HFFc6 (cell line): ENCODE data around the gene KIAA2012. TPM values are rescaled to one million over a fixed set of nuclear protein-coding genes. Genes with fewer than 3 reads are reported as not detected.
A peak's percentile ranks its signal among the peaks of the same experiment; 100 is the strongest.
"Not testable (repeated sequence)": the region's sequence is repeated elsewhere in the genome, so short reads cannot be mapped to it uniquely, and the experiment has no call there.

ENCODE experiments used
- DNase-seq: peaks from one replicate; pipeline ENCODE4 v3.0.0-alpha.2; 2018
- H3K27ac Mint-ChIP-seq: 2 replicates; pipeline ENCODE4 v1.8.0; 2020; ENCODE audit warnings: mild to moderate bottlenecking, mixed read lengths
- H3K27me3 Mint-ChIP-seq: 2 replicates; pipeline ENCODE4 v1.8.0; 2021; ENCODE audit warnings: mild to moderate bottlenecking, moderate library complexity, mixed read lengths; ENCODE audit not compliant: insufficient read depth
- H3K36me3 Mint-ChIP-seq: 2 replicates; pipeline ENCODE4 v1.8.0; 2021; ENCODE audit warnings: low read depth, mixed read lengths
- H3K4me1 Mint-ChIP-seq: 2 replicates; pipeline ENCODE4 v1.8.0; 2020; ENCODE audit warnings: low read depth, mixed read lengths
- H3K4me3 Mint-ChIP-seq: 2 replicates; pipeline ENCODE4 v1.8.0; 2020; ENCODE audit warnings: mild to moderate bottlenecking, moderate library complexity, mixed read lengths
- H3K9me3 Mint-ChIP-seq: 2 replicates; pipeline ENCODE4 v1.8.0; 2020; ENCODE audit warnings: mild to moderate bottlenecking, mixed read lengths
- CTCF ChIP-seq: fragments of 200-600 bp; sonication (generic); IDR thresholded peaks from 2 replicates; pipeline ENCODE4 v1.5.0; 2021; ENCODE audit warnings: antibody characterized with exemption, mild to moderate bottlenecking
- total RNA-seq, 6 experiments: library from RNA; stranded (reverse); fragmentation: NEBNext Ultra II Directional; extraction: Animal tissue kit (Norgen Biotek cat#: 25700); gene quantifications; 2 replicates in 1 of 6; 3 replicates in 5 of 6; pipeline ENCODE4 v1.2.3, GENCODE V29; 2021

Gene KIAA2012
- total RNA-seq, 6 experiments from 2014 or later = 0.09 to 0.40 (median 0.26) TPM

- Mint-ChIP-seq H3K4me3 (no peak overlapping the region), H3K9me3 (no peaks in the 10 kb centered on the region), H3K4me1 (no peaks in the 10 kb centered on the region), H3K36me3 (peaks cover 5% of the 10 kb centered on the region; the same call in 1 of the 2 replicates), H3K27me3 (no peaks in the 10 kb centered on the region), H3K27ac (no peak overlapping the region)
- DNase-seq = no peak
- no peak for TF ChIP-seq CTCF
Measured at GRCh38 chr2:202215179-202215578, 142.1 kb downstream of the KIAA2012 start.

DNA sequence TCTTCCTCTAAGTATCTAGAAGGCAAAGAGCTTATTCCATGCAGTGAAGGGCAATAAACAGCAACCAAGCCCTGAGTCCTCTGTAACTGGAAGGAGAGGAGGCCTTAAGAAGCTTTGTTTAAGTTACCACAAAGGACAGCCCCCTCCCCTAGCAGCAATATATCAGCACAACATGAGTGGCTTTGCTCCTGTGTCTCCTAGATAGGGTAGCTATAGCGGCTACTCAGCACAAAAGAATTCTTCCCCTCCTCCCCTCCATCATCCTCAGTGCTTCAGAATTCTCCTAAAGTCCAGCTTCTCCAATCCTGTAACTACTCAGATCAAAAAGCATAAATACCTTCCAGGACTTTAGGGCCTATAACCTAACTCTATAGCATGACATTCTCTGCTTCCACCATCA lies 148.8 kb downstream of the KIAA2012 start:
- H3K36me3 Mint-ChIP-seq = peaks cover 29% of the 10 kb centered on the region
- TF ChIP-seq CTCF = no peak
- no peak for DNase-seq
- H3K4me3 Mint-ChIP-seq = peak overlapping the region; percentile 0; the same call in 1 of the 2 replicates
- H3K9me3 Mint-ChIP-seq = no peaks in the 10 kb centered on the region
- peak overlapping the region; percentile 36 for H3K27ac Mint-ChIP-seq
- H3K27me3 Mint-ChIP-seq = no peaks in the 10 kb centered on the region
- H3K4me1 Mint-ChIP-seq = peaks cover 11% of the 10 kb centered on the region

GRCh38 chr2:202237787-202238233 lies 164.8 kb downstream of the KIAA2012 start:
- Mint-ChIP-seq H3K27ac (peak overlapping the region; percentile 91), H3K4me3 (peak overlapping the region; percentile 97), H3K9me3 (no peaks in the 10 kb centered on the region), H3K27me3 (no peaks in the 10 kb centered on the region), H3K4me1 (peaks cover 32% of the 10 kb centered on the region), H3K36me3 (no peaks in the 10 kb centered on the region)
- peak; percentile 55 for DNase-seq
- TF ChIP-seq CTCF = no peak

DNA sequence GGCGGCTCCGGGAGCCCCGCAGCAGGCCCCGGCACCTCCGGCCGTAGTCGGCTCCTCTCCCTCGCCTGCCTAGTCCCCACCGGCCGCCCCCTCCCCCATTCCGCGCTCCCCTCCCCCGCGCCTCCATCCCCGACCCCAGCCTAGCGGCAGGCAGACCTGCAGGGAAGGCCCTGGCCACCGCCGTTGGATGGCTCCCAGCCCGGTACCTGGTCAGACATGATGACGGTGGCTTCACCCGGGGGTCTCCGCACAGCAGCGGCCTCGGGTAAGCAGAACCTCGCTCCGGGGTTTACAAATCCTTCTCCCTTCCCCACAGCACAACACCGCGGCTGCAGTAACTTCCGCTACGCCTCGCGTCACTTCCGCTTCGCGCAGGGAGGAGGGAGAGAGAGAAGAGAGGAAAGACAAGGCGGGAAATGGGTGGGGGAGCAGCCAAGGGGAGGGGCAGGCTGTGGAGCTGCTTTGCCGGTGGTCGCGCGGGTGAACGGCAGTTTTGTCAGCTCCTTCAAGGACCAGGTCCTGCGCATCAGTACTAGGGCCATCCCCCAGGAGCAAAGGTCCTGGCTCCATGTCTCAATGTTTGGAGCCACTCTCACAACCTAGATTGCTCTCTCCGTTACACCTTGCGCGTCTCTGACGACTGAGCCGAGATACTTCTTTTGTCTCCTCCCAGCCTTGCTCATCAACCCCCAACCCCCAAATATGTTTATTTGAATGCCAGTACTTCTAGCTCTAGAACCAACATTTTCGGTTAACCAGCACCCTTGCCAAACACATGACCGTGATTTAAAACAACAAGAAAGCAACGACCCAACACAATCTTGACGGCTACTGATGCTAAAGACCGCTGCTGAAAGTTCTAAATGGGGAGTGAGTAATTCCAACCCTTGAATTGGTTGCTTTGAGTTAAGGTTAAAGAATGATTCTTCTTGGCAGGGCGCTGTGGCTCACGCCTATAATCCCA lies 165.5 kb downstream of the KIAA2012 start, which contains the start of gene SUMO1:
TSS of gene SUMO1 (minus strand) at position 364 of the 964 bp plus-strand sequence. CDS start at position 218, 146 bp downstream.
- 0 out of 2 replicates have a peak, but pooled peaks have one; percentile 10 for TF ChIP-seq CTCF
- peak within 1 kb of the TSS; percentile 97 for H3K4me3 Mint-ChIP-seq
- peak; percentile 74 for DNase-seq
- H3K4me1 Mint-ChIP-seq = peaks cover 25% of the 10 kb centered on the region
- no peaks in the 10 kb centered on the region for H3K9me3 Mint-ChIP-seq
- H3K27me3 Mint-ChIP-seq = no peaks in the 10 kb centered on the region
- no peaks in the 10 kb centered on the region for H3K36me3 Mint-ChIP-seq
- H3K27ac Mint-ChIP-seq = peak within 1 kb of the TSS; percentile 91

DNA sequence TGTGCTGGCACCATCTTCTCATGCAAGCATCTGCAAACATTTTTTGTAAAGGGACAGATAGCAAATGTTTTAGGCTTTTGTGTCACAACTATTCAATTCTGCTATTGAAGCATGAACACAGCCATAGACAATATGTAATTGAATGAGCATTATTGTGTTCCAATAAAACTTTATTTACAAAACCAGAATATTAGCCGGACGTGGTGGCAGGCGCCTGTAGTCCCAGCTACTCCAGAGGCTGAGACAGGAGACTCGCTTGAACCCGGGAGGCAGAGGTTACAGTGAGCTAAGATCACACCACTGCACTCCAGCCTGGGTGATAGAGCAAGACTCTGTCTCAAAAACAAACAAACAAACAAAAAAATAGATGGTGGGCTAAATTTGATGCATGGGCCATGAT lies 174.7 kb downstream of the KIAA2012 start:
- peaks cover 13% of the 10 kb centered on the region for H3K4me1 Mint-ChIP-seq
- not testable (repeated sequence) for DNase-seq, H3K9me3 Mint-ChIP-seq, H3K4me3 Mint-ChIP-seq, H3K27ac Mint-ChIP-seq, H3K27me3 Mint-ChIP-seq
- peaks cover 10% of the 10 kb centered on the region; the same call in 1 of the 2 replicates for H3K36me3 Mint-ChIP-seq
